ENCODE measurements around the gene PDZRN4.

DNA sequence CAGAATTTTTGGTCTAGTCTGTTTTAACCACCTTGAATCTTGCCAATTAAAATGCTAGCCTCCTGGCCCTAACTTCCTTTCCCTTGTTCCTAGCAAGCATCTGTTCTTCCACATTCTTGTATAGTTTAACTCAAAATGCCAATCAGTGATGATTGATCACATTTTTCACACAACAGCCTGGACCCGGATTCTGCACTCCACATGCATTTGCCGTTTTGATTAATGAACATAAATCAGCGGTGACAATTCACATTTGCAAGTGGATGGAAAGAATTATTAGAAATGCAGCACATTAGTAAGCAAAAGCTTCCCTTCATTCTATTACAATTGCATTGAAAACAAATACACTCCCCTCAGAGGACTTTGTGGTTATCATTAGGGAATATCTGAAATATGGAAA lies 83.4 kb downstream of the PDZRN4 start:
- no peak for TF ChIP-seq POLR2A (IDR thresholded peaks at IDR 0.05; ENCODE audit: low read length)
- no peak for TF ChIP-seq MYC (IDR thresholded peaks at IDR 0.05; ENCODE audit: borderline replicate concordance, low read length)
- TF ChIP-seq RFX5 (IDR thresholded peaks at IDR 0.05), result no peak
- no peak for TF ChIP-seq NPAS2 (CRISPR knock-in tag; IDR thresholded peaks at IDR 0.05; ENCODE audit: borderline replicate concordance)
- TF ChIP-seq, protein P1, sequence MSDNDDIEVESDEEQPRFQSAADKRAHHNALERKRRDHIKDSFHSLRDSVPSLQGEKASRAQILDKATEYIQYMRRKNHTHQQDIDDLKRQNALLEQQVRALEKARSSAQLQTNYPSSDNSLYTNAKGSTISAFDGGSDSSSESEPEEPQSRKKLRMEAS (IDR thresholded peaks at IDR 0.05), result no peak
- TF ChIP-seq, protein P2, sequence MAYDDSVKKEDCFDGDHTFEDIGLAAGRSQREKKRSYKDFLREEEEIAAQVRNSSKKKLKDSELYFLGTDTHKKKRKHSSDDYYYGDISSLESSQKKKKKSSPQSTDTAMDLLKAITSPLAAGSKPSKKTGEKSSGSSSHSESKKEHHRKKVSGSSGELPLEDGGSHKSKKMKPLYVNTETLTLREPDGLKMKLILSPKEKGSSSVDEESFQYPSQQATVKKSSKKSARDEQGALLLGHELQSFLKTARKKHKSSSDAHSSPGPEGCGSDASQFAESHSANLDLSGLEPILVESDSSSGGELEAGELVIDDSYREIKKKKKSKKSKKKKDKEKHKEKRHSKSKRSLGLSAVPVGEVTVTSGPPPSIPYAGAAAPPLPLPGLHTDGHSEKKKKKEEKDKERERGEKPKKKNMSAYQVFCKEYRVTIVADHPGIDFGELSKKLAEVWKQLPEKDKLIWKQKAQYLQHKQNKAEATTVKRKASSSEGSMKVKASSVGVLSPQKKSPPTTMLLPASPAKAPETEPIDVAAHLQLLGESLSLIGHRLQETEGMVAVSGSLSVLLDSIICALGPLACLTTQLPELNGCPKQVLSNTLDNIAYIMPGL (CRISPR knock-in tag; IDR thresholded peaks at IDR 0.05; ENCODE audit: borderline replicate concordance), result no peak
- TF ChIP-seq, protein P3, sequence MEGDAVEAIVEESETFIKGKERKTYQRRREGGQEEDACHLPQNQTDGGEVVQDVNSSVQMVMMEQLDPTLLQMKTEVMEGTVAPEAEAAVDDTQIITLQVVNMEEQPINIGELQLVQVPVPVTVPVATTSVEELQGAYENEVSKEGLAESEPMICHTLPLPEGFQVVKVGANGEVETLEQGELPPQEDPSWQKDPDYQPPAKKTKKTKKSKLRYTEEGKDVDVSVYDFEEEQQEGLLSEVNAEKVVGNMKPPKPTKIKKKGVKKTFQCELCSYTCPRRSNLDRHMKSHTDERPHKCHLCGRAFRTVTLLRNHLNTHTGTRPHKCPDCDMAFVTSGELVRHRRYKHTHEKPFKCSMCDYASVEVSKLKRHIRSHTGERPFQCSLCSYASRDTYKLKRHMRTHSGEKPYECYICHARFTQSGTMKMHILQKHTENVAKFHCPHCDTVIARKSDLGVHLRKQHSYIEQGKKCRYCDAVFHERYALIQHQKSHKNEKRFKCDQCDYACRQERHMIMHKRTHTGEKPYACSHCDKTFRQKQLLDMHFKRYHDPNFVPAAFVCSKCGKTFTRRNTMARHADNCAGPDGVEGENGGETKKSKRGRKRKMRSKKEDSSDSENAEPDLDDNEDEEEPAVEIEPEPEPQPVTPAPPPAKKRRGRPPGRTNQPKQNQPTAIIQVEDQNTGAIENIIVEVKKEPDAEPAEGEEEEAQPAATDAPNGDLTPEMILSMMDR (IDR thresholded peaks at IDR 0.05), result no peak
- no peak for TF ChIP-seq RAD21 (conservative IDR thresholded peaks at IDR 0.05 in 1 of 2, IDR thresholded peaks at IDR 0.05 in 1 of 2)
- TF ChIP-seq EP300 (IDR thresholded peaks at IDR 0.05), result no peak
- TF ChIP-seq TP53 (CRISPR knock-in tag; IDR thresholded peaks at IDR 0.05), result no peak
- TF ChIP-seq ELK1 (IDR thresholded peaks at IDR 0.05; ENCODE audit: low read depth, low read length), result no peak
- no peak for TF ChIP-seq HDAC2 (IDR thresholded peaks at IDR 0.05)
- TF ChIP-seq, protein P4, sequence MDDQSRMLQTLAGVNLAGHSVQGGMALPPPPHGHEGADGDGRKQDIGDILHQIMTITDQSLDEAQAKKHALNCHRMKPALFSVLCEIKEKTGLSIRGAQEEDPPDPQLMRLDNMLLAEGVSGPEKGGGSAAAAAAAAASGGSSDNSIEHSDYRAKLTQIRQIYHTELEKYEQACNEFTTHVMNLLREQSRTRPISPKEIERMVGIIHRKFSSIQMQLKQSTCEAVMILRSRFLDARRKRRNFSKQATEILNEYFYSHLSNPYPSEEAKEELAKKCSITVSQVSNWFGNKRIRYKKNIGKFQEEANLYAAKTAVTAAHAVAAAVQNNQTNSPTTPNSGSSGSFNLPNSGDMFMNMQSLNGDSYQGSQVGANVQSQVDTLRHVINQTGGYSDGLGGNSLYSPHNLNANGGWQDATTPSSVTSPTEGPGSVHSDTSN (IDR thresholded peaks at IDR 0.05), result no peak
- TF ChIP-seq, protein P5, sequence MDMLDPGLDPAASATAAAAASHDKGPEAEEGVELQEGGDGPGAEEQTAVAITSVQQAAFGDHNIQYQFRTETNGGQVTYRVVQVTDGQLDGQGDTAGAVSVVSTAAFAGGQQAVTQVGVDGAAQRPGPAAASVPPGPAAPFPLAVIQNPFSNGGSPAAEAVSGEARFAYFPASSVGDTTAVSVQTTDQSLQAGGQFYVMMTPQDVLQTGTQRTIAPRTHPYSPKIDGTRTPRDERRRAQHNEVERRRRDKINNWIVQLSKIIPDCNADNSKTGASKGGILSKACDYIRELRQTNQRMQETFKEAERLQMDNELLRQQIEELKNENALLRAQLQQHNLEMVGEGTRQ (IDR thresholded peaks at IDR 0.05), result no peak
